Amniotic stem cell (primary cell): ENCODE results near the gene RTTN.
A peak's percentile ranks its signal among the peaks of the same experiment; 100 is the strongest.

Experiments used
- DNase-seq: peaks from one replicate; lab custom pipeline; 2025; lab: John Stamatoyannopoulos, UW

Gene RTTN

DNA sequence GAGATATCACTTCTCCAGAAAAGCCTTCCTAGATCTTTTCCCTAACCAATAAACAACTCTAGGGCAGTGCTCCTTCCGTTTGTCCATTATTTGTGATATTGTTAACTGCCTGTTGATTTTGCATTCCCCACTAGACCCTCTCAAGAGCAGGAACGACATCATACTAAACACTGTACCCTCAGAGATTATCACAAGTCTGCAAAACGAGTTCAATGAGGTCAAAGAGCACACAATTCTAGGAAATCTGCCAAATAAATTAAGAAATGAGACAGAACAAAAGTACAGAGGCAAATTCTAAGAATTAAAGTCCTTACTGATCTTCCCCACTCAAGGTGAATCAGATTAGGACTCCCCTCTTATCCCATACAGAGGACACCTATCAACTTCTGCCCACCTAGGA is 7.6 kb downstream of the RTTN start:
- DNase-seq = no peak

DNA sequence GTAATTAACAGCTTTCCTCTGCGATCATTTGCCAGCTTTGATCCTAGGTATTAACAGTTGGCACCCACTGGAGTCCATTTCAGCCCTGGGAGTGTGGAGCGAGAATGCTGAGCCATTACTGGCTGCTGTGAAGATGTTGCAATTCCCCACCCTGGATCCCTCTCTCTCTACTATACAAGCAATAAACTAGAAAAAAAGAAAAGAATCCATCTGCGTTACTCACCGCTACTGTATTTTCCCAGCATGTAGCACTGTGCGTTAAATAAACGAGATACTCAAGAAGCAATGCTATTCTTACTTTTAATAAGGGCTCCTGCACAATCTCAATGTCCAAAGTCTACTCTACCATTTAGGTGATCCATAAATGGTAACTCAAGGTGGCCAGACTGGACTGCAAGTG is 8.5 kb downstream of the RTTN start:
- DNase-seq = no peak

GRCh38 chr18:70195852-70196434 is 9.5 kb downstream of the RTTN start:
- peak; percentile 33 for DNase-seq

DNA sequence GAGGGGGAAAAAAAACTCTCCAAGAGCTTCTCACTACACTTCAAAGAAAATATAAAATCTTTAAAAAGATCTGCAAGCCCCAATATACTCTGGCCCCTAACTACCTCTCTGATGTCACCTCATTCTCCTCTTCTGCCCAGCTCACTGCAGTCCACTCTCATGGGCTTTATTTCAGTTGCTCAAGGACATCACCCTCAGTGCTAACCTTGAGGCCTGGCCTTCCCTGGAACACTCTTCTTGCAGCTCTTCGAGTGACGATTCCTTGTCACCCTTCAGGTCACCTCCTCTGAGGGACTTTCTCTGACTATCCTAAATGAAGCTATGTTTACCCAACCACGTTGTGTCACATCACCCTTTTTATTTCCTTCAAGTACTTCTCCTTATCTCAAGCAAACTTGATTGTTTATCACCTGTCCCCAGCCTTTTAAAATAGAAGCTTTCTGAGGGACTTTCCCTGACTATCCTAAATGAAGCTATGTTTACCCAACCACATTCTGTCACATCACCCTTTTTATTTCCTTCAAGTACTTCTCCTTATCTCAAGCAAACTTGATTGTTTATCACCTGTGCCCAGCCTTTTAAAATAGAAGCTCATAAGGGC is 10.4 kb downstream of the RTTN start:
- DNase-seq = no peak

DNA sequence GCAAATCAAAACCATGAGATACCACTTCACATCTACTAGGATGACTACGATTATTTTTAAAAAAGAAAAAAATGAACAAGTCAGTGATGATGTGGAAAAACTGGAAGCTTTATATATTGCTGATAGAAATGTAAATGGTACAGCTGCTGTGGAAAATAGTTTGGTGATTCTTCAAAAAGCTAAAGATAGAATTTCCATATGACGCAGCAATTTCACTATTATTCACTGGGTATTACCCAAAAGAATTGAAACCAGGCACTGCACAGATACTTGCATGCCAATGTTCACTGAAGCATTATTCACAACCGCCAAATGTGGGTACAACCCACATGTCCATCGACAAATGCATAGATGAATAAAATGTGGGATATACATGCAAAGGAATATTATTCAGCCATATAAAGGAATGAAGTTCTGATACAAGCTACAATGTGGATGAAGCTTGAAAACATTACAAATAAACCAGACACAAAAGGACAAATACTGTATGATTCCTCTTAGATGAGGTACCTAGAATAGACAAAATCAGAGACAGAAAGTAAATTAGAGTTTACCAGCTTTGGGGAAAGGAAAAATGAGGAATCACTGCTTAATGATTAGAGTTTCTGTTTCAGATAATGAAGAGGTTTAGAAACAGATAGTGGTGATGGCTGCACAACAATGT is 11.1 kb downstream of the RTTN start:
- DNase-seq = no peak

DNA sequence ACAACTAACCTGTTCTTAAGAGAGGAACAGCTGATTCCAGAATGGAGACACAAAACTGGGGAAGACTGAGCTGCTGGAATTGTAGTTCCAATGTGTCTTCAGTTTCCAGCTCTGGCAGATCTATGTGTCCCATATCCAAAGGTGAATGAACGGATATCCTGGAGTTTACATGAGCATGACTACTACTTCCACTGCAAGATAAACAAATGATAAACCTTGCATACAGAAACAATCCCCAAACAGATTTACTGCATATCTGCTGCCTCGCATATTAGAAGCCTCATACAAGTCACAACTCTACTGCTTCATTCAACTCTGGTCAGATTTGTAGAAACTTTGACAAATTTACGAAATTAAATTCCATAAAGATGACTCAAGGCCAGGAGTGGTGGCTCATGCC is 15.0 kb downstream of the RTTN start:
- no peak for DNase-seq

DNA sequence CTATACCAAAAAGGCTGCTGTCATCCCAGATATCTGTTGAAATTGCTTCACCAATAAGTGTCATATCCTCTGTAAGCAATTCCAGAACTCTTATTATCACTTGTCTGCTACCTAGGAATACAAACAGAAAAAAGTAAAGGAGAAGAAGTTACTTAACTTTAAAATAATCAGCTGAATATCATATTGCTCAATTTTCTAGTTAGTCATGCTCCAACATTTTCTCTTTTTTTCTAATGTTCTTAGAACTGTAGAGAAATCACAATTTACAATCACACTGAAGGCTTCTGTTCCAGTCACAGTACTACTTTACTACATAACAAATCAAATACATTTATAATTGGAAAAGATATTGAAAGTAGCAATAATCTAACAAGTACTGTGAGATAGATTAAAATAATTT is 17.4 kb downstream of the RTTN start:
- no peak for DNase-seq

- no peak for DNase-seq
Observed at GRCh38 chr18:70183441-70183840, 22.0 kb downstream of the RTTN start.

DNA sequence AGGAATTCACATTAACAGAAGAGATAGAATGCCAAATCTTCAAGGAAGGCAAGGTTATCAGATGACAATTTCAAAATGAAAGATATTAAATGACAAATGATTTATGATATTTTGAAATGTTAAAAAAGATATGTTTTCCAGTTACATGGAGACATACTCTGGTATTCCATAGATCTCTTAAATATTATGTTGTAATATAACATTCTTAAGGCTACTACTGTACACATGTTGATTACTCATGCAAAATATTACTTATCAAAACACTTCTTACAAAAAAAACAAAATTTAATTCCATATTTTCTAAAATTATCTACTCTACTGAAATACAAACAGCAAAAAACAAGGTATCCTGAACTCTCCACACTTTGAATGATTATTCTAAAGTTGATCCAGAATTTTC is 22.9 kb downstream of the RTTN start:
- no peak for DNase-seq

- DNase-seq = no peak
Observed at GRCh38 chr18:70181725-70182124, 23.8 kb downstream of the RTTN start.

DNA sequence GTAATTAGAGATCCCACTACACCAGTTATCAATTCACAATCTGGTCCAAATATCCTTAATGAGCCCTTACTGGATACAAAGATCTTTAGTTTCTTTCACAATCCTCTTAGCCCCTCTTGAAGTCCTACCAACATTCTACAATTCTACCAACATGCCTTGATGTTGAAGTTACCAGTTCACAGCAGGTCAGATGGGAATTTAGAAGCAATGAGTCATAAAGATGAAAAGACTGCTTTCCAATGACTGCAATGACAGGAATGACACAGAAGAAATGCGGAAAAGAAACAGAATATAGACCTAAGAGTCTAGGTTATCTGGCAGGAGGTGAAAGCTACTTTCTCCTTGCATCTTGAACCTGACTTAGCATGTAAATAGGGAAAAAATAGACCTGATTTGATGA is 24.5 kb downstream of the RTTN start:
- DNase-seq = no peak

- no peak for DNase-seq
Observed at GRCh38 chr18:70176537-70176936, 28.9 kb downstream of the RTTN start.

GRCh38 chr18:70175216-70175615 is 30.3 kb downstream of the RTTN start:
- no peak for DNase-seq

- DNase-seq = no peak
Observed at GRCh38 chr18:70172225-70172624, 33.3 kb downstream of the RTTN start.

- no peak for DNase-seq
Observed at GRCh38 chr18:70169747-70170146, 35.7 kb downstream of the RTTN start.

- DNase-seq = no peak
Observed at GRCh38 chr18:70166668-70167067, 38.8 kb downstream of the RTTN start.

DNA sequence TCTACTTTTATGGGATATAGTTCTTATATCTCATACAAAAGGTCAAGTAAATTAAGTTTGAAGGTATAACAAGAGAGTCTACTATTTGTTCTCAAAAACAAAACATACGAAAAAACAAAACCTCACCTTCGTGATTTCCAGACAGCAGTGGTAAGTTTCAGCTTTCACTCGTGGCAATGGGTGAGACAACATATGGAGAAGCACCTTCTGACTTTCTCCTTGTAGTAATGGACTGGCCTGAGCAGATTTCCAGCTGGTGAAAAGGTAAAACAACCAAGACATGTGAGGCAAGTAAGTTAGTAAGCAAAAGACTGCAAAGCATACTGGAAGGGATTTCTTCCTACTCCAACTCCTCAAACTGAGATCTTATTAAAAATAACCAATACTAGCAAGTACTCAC is 39.6 kb downstream of the RTTN start:
- no peak for DNase-seq

GRCh38 chr18:70160073-70160678 is 45.3 kb downstream of the RTTN start:
- DNase-seq = no peak

DNA sequence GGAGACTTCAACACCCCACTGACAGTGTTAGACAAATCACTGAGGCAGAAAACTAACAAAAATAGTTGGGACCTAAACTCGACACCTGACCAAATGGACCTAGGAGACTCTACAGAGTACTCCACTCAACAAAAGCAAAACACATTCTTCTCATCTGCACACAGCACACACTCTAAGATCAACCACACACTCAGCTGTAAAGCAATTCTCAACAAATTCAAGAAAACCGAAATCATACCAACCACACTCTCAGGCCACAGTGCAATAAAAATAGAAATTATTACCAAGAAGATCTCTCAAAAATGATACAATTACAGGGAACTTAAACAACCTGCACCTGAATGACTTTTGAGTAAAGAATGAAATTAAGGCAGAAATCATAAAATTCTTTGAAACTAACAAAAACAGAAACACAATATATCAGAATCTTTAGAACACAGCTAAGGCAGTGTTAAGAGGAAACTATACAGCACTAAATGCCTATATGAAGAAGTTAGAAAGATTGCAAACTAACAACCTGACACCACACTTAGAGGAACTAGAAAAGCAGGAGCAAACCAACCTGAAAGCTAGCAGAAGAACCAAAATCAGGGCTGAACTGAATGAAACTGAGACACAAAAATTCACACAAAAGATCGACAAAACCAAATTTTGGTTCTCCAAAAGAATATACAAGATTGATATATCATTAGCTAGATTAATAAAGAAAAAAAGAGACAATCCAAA is 46.3 kb downstream of the RTTN start:
- DNase-seq = no peak

- no peak for DNase-seq
Observed at GRCh38 chr18:70156886-70157285, 48.6 kb downstream of the RTTN start.

GRCh38 chr18:70154591-70155194 is 50.8 kb downstream of the RTTN start:
- peak; percentile 52 for DNase-seq

- no peak for DNase-seq
Observed at GRCh38 chr18:70151614-70152013, 53.9 kb downstream of the RTTN start.
